ENCODE data around the gene INPP4A.
A peak's percentile ranks its signal among the peaks of the same experiment; 100 is the strongest.

DNA sequence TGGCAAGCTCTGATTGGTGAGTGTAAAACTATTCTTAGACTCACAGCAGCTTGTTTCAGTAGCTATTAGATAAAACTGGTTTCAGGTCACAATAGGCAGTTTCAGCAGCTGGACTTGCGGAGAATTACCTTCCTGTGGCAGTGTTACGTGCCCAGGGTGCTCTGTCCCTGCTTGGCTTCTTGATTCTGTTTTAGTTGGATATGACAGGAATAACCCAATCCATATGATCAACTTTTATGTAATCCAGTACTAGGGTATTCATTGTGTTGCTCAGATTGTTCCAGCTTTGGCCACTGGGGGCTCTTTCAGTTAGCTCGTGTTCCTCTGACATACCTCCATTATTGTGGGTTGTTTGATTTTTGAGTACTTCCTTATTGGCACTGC is 43.1 kb downstream of the INPP4A start:
- TF ChIP-seq POLR2AphosphoS5 (IDR thresholded peaks at IDR 0.05) (no peak), POLR2A (IDR thresholded peaks at IDR 0.05) (no peak), EP300 (IDR thresholded peaks at IDR 0.05) (no peak)
- TF ChIP-seq, protein P1, sequence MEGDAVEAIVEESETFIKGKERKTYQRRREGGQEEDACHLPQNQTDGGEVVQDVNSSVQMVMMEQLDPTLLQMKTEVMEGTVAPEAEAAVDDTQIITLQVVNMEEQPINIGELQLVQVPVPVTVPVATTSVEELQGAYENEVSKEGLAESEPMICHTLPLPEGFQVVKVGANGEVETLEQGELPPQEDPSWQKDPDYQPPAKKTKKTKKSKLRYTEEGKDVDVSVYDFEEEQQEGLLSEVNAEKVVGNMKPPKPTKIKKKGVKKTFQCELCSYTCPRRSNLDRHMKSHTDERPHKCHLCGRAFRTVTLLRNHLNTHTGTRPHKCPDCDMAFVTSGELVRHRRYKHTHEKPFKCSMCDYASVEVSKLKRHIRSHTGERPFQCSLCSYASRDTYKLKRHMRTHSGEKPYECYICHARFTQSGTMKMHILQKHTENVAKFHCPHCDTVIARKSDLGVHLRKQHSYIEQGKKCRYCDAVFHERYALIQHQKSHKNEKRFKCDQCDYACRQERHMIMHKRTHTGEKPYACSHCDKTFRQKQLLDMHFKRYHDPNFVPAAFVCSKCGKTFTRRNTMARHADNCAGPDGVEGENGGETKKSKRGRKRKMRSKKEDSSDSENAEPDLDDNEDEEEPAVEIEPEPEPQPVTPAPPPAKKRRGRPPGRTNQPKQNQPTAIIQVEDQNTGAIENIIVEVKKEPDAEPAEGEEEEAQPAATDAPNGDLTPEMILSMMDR (IDR thresholded peaks at IDR 0.05): peak in 3 of 7 experiments; percentile 35 to 49 (median 45)
